ENCODE measurements around the gene CLEC12A.

CLEC12A gene

DNA sequence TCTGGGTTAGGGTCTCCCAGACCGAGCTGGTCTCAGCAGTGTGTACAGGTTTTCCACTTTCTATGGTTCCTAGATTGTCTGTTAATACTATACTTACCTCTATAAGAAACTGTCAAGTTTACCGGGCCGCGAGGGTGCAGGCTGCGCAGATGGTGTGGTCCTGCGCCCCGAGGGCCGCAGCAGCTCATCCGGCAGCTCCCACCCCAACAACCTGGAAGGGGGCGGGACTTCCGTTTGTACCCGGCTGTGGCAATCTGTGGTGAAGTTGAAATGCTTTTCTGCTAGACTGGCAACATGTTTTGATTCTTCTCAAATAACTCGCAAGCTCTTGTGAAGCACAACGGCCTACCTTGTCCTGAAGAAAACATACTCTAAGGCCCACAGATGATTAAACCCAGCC is 59.2 kb downstream of the CLEC12A start, which contains the start of gene CLEC9A:
Gene CLEC9A, plus strand, starts transcription at position 237 of the 400 bp plus-strand sequence. CDS start 22,006 bp downstream, outside the sequence.
- no peaks in the 10 kb centered on the region for H3K36me3 ChIP-seq
- no peak within 1 kb of the TSS for H3K27ac ChIP-seq
- TF ChIP-seq, protein P1, sequence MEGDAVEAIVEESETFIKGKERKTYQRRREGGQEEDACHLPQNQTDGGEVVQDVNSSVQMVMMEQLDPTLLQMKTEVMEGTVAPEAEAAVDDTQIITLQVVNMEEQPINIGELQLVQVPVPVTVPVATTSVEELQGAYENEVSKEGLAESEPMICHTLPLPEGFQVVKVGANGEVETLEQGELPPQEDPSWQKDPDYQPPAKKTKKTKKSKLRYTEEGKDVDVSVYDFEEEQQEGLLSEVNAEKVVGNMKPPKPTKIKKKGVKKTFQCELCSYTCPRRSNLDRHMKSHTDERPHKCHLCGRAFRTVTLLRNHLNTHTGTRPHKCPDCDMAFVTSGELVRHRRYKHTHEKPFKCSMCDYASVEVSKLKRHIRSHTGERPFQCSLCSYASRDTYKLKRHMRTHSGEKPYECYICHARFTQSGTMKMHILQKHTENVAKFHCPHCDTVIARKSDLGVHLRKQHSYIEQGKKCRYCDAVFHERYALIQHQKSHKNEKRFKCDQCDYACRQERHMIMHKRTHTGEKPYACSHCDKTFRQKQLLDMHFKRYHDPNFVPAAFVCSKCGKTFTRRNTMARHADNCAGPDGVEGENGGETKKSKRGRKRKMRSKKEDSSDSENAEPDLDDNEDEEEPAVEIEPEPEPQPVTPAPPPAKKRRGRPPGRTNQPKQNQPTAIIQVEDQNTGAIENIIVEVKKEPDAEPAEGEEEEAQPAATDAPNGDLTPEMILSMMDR (IDR thresholded peaks at IDR 0.05; ENCODE audit: low read depth, low read length): no peak
- no peaks in the 10 kb centered on the region for H3K27me3 ChIP-seq (ENCODE audit: insufficient read depth, low read depth, severe bottlenecking)
- DNase-seq: no peak
- H3K9me3 ChIP-seq (ENCODE audit: severe bottlenecking): no peaks in the 10 kb centered on the region
- no peak within 1 kb of the TSS for H3K4me3 ChIP-seq (ENCODE audit: low read depth, low read length)

DNA sequence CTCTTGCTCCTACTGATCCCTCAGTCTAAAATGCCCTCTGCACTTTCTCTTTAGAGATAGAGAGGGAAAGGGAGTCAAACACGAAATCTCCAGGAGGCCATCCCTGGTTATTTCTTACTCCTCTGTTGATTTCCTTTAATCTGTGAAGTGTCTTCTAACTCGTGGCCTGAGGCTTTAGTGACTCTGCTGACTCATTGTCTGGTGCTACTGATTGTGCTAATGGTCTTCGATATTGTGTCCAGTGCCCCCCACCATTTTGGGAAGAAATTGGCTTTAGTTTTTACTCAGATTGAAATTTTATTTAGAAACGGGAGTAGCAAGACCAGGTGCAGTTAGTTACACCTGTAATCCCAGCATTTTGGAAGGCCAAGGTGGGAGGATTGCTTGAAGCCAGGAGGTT is 60.1 kb downstream of the CLEC12A start:
- TF ChIP-seq, protein P1 (IDR thresholded peaks at IDR 0.05; ENCODE audit: low read depth, low read length): no peak

DNA sequence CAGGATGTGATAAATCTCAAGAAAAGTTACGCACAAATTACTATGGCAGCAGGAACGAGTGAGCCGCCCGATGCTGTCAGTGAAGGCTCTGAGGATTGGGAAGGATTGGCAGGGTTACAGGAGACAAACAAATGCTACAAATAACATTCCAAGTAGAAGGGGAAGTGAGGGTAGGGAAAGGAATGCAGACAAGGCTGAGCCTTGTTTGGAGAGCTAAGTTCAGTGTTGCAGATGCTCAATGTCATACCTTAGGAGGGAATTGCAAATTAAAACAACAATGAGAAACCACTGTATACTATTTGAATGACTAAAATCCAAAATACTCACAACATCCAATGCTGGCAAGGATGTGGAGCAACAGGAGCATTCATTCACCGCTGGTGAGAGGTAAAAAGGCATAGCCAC is 60.6 kb downstream of the CLEC12A start:
- no peak overlapping the region for H3K4me3 ChIP-seq (ENCODE audit: low read depth, low read length)
- DNase-seq: no peak
- TF ChIP-seq, protein P1 (IDR thresholded peaks at IDR 0.05; ENCODE audit: low read depth, low read length): no peak
- no peaks in the 10 kb centered on the region for H3K36me3 ChIP-seq
- no peaks in the 10 kb centered on the region for H3K27me3 ChIP-seq (ENCODE audit: insufficient read depth, low read depth, severe bottlenecking)
- H3K27ac ChIP-seq: no peak overlapping the region
- H3K9me3 ChIP-seq (ENCODE audit: severe bottlenecking): no peaks in the 10 kb centered on the region

More for the DNA sequence above, 60.1 kb downstream of the CLEC12A start:
- Histone ChIP-seq H3K4me3 (ENCODE audit: low read depth, low read length) (no peak overlapping the region), H3K36me3 (no peaks in the 10 kb centered on the region), H3K27ac (no peak overlapping the region), H3K9me3 (ENCODE audit: severe bottlenecking) (no peaks in the 10 kb centered on the region), H3K27me3 (ENCODE audit: insufficient read depth, low read depth, severe bottlenecking) (no peaks in the 10 kb centered on the region)
- no peak for DNase-seq

DNA sequence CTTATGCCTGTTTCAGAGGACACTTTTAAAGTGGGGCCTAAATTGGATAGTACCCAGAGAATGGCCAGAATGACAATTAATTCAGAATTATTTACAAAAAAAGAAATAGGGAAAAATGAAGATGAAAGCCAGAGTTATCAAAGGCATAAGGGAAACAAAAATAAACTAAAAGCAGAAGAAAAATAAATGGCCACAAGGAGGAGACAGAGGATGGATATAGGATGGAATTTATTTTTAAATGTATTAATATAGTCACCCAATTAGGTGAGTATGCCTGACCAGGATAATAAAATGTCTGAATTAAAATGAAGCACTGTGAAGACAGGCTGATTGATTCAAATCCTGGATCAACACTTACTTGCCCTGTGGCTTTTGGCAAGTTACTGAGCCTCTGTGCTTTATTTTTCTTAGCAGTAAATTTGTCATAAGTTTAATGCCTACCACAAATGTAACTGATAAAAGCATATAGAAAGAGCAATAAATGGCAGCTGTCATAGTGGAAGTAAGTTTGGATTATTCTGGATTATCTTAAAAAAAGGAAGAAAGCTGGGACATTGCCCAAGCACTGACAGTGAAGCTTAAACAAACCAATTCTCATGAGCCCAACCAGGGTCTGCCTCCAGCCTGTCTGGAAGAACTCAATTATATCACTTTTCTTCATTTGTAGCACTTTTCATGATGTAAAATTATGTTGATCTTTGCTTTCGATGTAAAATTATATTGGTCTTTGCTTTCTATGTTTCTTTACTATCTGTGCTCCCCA is 62.8 kb downstream of the CLEC12A start:
- Histone ChIP-seq H3K27me3 (ENCODE audit: insufficient read depth, low read depth, severe bottlenecking) (no peaks in the 10 kb centered on the region), H3K27ac (no peak overlapping the region), H3K36me3 (no peaks in the 10 kb centered on the region), H3K4me3 (ENCODE audit: low read depth, low read length) (no peak overlapping the region), H3K9me3 (ENCODE audit: severe bottlenecking) (no peaks in the 10 kb centered on the region)
- TF ChIP-seq, protein P1 (IDR thresholded peaks at IDR 0.05; ENCODE audit: low read depth, low read length): no peak
- DNase-seq: no peak
